H1 (cell line): ENCODE results near the gene CD160. TPM values are rescaled to one million over a fixed set of nuclear protein-coding genes. Genes with fewer than 3 reads are reported as not detected.
"Not testable (repeated sequence)": the region's sequence is repeated elsewhere in the genome, so short reads cannot be mapped to it uniquely, and the experiment has no call there.

Source experiments
- CTCF ChIA-PET: fragments of 300-600 bp; sonication (Branson Sonifier 250); formaldehyde crosslinking; loops from one replicate; lab custom pipeline; 2021; ENCODE audit not compliant: partially characterized antibody; lab: Charles Lee
- POLR2A ChIA-PET: fragments of 300-600 bp; sonication (Branson Sonifier 250); formaldehyde crosslinking; loops from one replicate; lab custom pipeline; 2021; ENCODE audit warnings: inconsistent platforms; ENCODE audit not compliant: partially characterized antibody; lab: Charles Lee
- DNase-seq, 2 experiments: peaks; one replicate each; pipeline versions ENCODE4 v3.0.0 to v3.0.0-alpha.2; 2010 to 2022; ENCODE audit warnings: low spot score in 2 of 2, low read depth in 1 of 2, mixed read lengths in 1 of 2
- FAIRE-seq: peaks from 2 replicates; lab custom pipeline; 2011; peaks lifted over from hg19 to GRCh38; lab: Jason Lieb, UNC
- H2AFZ ChIP-seq: 2 replicates; pipeline ENCODE4 v1.8.1; 2012; ENCODE audit warnings: low read length, inconsistent platforms
- H2AK5ac ChIP-seq: 2 replicates; pipeline ENCODE4 v1.6.1; 2013; ENCODE audit warnings: low read depth, low read length
- H2BK120ac ChIP-seq: replicated peaks from 2 replicates; pipeline ENCODE3; 2013; ENCODE audit warnings: low read depth, low read length, inconsistent platforms
- H2BK12ac ChIP-seq: 2 replicates; pipeline ENCODE4 v1.6.1; 2013; ENCODE audit warnings: low read depth, low read length
- H2BK15ac ChIP-seq: 2 replicates; pipeline ENCODE4 v1.6.1; 2013; ENCODE audit warnings: low read length
- H2BK20ac ChIP-seq: 2 replicates; pipeline ENCODE4 v1.6.1; 2013; ENCODE audit warnings: low read length
- H2BK5ac ChIP-seq: 2 replicates; pipeline ENCODE4 v1.6.1; 2013; ENCODE audit warnings: low read depth, low read length
- H3K14ac ChIP-seq: 2 replicates; pipeline ENCODE4 v1.6.1; 2013; ENCODE audit warnings: inconsistent platforms; ENCODE audit not compliant: insufficient read length
- H3K18ac ChIP-seq: 2 replicates; pipeline ENCODE4 v1.6.1; 2013; ENCODE audit warnings: low read length; ENCODE audit errors: extremely low read depth
- H3K23ac ChIP-seq: 2 replicates; pipeline ENCODE4 v1.6.1; 2013; ENCODE audit warnings: inconsistent platforms; ENCODE audit not compliant: insufficient read length
- H3K23me2 ChIP-seq: 2 replicates; pipeline ENCODE4 v1.6.1; 2013; ENCODE audit warnings: low read depth, low read length
- H3K27ac ChIP-seq: 2 replicates; pipeline ENCODE4 v1.6.1; 2011; ENCODE audit warnings: low read depth, low read length, inconsistent platforms
- H3K27me3 ChIP-seq, 4 experiments: replicated peaks in 1 of 4; 1 replicate in 1 of 4; 2 replicates in 3 of 4; pipeline versions ENCODE4 v1.6.1 to v1.8.1; 2011 to 2013; ENCODE audit warnings: low read length in 3 of 4, mild to moderate bottlenecking in 3 of 4, inconsistent platforms in 2 of 4, mixed read lengths in 2 of 4, moderate library complexity in 1 of 4; ENCODE audit not compliant: control insufficient read depth in 3 of 4, insufficient read depth in 3 of 4; ENCODE audit errors: extremely low read depth in 1 of 4
- H3K36me3 ChIP-seq, 4 experiments: 2 replicates each; pipeline versions ENCODE4 v1.6.1 to v1.8.1; 2011 to 2013; ENCODE audit warnings: mild to moderate bottlenecking in 4 of 4, low read length in 3 of 4, moderate library complexity in 2 of 4, control low read depth in 1 of 4, inconsistent platforms in 1 of 4; ENCODE audit not compliant: insufficient read depth in 4 of 4, control insufficient read depth in 2 of 4
- H3K4ac ChIP-seq: replicated peaks from 2 replicates; pipeline ENCODE3; 2013; ENCODE audit warnings: low read length, low read depth, mixed read lengths, inconsistent platforms; ENCODE audit not compliant: insufficient read length
- H3K4me1 ChIP-seq, 4 experiments: replicated peaks in 1 of 4; 1 replicate in 1 of 4; 2 replicates in 3 of 4; pipeline versions ENCODE4 v1.6.1 to v1.8.1; 2011 to 2013; ENCODE audit warnings: low read length in 3 of 4, inconsistent platforms in 2 of 4, mixed read lengths in 1 of 4; ENCODE audit not compliant: insufficient read depth in 4 of 4, control insufficient read depth in 3 of 4
- H3K4me2 ChIP-seq, 2 experiments: 2 replicates each; pipeline versions ENCODE4 v1.6.1 to v1.8.1; 2011 to 2013; ENCODE audit warnings: low read depth in 2 of 2, low read length in 2 of 2, control low read depth in 1 of 2, inconsistent platforms in 1 of 2, mild to moderate bottlenecking in 1 of 2; ENCODE audit not compliant: insufficient read depth in 1 of 2
- H3K4me3 ChIP-seq, 4 experiments: fragments of 200-600, 300-600 bp in 1 of 4; sonication (generic), shearing (Covaris generic), sonication (Bioruptor Twin) in 1 of 4; 2 replicates each; pipeline versions ENCODE4 v1.5.1 to v1.8.1; 2011 to 2016; ENCODE audit warnings: low read length in 4 of 4, low read depth in 3 of 4, control low read depth in 2 of 4, inconsistent platforms in 2 of 4, mild to moderate bottlenecking in 2 of 4, mixed read lengths in 1 of 4, moderate library complexity in 1 of 4; ENCODE audit not compliant: insufficient read depth in 2 of 4; ENCODE audit errors: extremely low read depth in 1 of 4
- H3K56ac ChIP-seq: replicated peaks from 2 replicates; pipeline ENCODE3; 2013; ENCODE audit warnings: low read depth, mild to moderate bottlenecking, mixed read lengths, low read length, inconsistent platforms; ENCODE audit not compliant: insufficient read length
- H3K79me1 ChIP-seq: 2 replicates; pipeline ENCODE4 v1.6.1; 2013; ENCODE audit warnings: low read depth, low read length, control low read depth
- H3K79me2 ChIP-seq, 2 experiments: 2 replicates each; pipeline versions ENCODE4 v1.6.1 to v1.8.1; 2012 to 2013; ENCODE audit warnings: low read length in 2 of 2, mild to moderate bottlenecking in 2 of 2, inconsistent platforms in 1 of 2; ENCODE audit not compliant: insufficient read depth in 2 of 2, control insufficient read depth in 1 of 2
- H3K9ac ChIP-seq, 4 experiments: replicated peaks in 1 of 4; 1 replicate in 1 of 4; 2 replicates in 3 of 4; pipeline versions ENCODE4 v1.6.1 to v1.8.1; 2011 to 2013; ENCODE audit warnings: low read depth in 3 of 4, low read length in 3 of 4, control low read depth in 2 of 4, mild to moderate bottlenecking in 2 of 4, moderate library complexity in 2 of 4, inconsistent platforms in 1 of 4; ENCODE audit errors: extremely low read depth in 1 of 4
- H3K9me3 ChIP-seq, 2 experiments: 2 replicates each; pipeline versions ENCODE4 v1.6.1 to v1.8.1; 2012 to 2013; ENCODE audit warnings: mild to moderate bottlenecking in 2 of 2, moderate library complexity in 2 of 2, control low read depth in 1 of 2, inconsistent platforms in 1 of 2, low read depth in 1 of 2, low read length in 1 of 2, mixed read lengths in 1 of 2; ENCODE audit not compliant: insufficient read depth in 2 of 2
- H4K20me1 ChIP-seq, 2 experiments: replicated peaks in 1 of 2; 2 replicates each; pipeline versions ENCODE3 to v1.8.1; 2011 to 2013; ENCODE audit warnings: inconsistent platforms in 2 of 2, low read length in 2 of 2, mild to moderate bottlenecking in 1 of 2; ENCODE audit not compliant: insufficient read depth in 2 of 2, control insufficient read depth in 1 of 2
- H4K5ac ChIP-seq: 2 replicates; pipeline ENCODE4 v1.6.1; 2013; ENCODE audit warnings: low read length, low read depth, mixed read lengths, inconsistent platforms; ENCODE audit not compliant: insufficient read length
- H4K8ac ChIP-seq: 2 replicates; pipeline ENCODE4 v1.8.0; 2013; ENCODE audit warnings: mild to moderate bottlenecking, moderate library complexity, low read length, inconsistent platforms; ENCODE audit not compliant: insufficient read depth; ENCODE audit errors: extremely low read depth
- H4K91ac ChIP-seq: replicated peaks from 2 replicates; pipeline ENCODE3; 2013; ENCODE audit warnings: low read length, mixed read lengths, inconsistent platforms; ENCODE audit not compliant: insufficient read length
- WGBS, 2 experiments: shearing (Covaris generic) in 1 of 2; methylation state at CpG; one replicate each; pipeline versions ENCODE4 v1.1.6 to v1.1.7; 2013 to 2015; ENCODE audit warnings: low lambda C conversion rate in 2 of 2, mixed read lengths in 2 of 2, inconsistent platforms in 1 of 2, low coverage in 1 of 2, missing lambda C conversion rate in 1 of 2; ENCODE audit not compliant: insufficient replicate concordance in 2 of 2, insufficient coverage in 1 of 2, insufficient read length in 1 of 2; ENCODE audit errors: extremely low coverage in 1 of 2, missing lambda C conversion rate in 1 of 2; 5-methylcytosine and 5-hydroxymethylcytosine counted together
- polyA plus RNA-seq, 7 experiments: library from polyadenylated mRNA; depleted of rRNA in 3 of 7; stranded (reverse) in 5 of 7; unstranded in 2 of 7; fragments of >200 nt in 5 of 7; fragments of 200-250 nt in 2 of 7; gene quantifications; 1 replicate in 5 of 7; 2 replicates in 1 of 7; 4 replicates in 1 of 7; pipeline versions ENCODE4 v1.2.1 to v1.2.3, GENCODE V29; 2011 to 2013; ENCODE audit warnings: missing spikeins in 2 of 7, mixed read lengths in 2 of 7
- total RNA-seq: library from RNA; stranded (reverse); fragmentation: NEBNext Ultra II Directional; extraction: Animal tissue kit (Norgen Biotek cat#: 25700); gene quantifications from 2 replicates; pipeline ENCODE4 v1.2.1, GENCODE V29; 2021

Gene CD160
- total and polyA plus RNA-seq, 2 of the 8 experiments (the other 6 are each of a cell fraction or from before 2014, with no cell fraction given): not detected

- H4K20me1 ChIP-seq, H2AFZ ChIP-seq, H3K79me2 ChIP-seq, CTCF ChIA-PET, H3K79me1 ChIP-seq, H3K9ac ChIP-seq, H3K56ac ChIP-seq, H4K8ac ChIP-seq, H2BK15ac ChIP-seq, H3K23ac ChIP-seq, H3K18ac ChIP-seq, POLR2A ChIA-PET, H2BK12ac ChIP-seq, H3K23me2 ChIP-seq, H3K14ac ChIP-seq, H3K4me1 ChIP-seq, H3K4me3 ChIP-seq, H3K27me3 ChIP-seq, H2BK5ac ChIP-seq, H4K91ac ChIP-seq, H2AK5ac ChIP-seq, H4K5ac ChIP-seq, H3K4me2 ChIP-seq, H2BK20ac ChIP-seq, FAIRE-seq, H3K4ac ChIP-seq, H3K27ac ChIP-seq, DNase-seq, H2BK120ac ChIP-seq: not testable (repeated sequence)
- 97% methylated on average over 8 of the region's 10 CpGs; no CpG with 5 or more reads in 1 of the 2 experiments for WGBS, 2 experiments
- Histone ChIP-seq H3K36me3 (peaks cover 0 to 17% (median 0%) of the 10 kb centered on the region in 4 experiments; a peak in 4 of 8 replicates), H3K9me3 (peaks cover 0 to 22% of the 10 kb centered on the region in 2 experiments; a peak in 1 of 4 replicates)
These were observed 48.7 kb downstream of the CD160 start for GRCh38 chr1:145768004-145768403.
